OCI-M2 (cell line): ENCODE measurements around the gene S100A9.
"Not testable (repeated sequence)": the region's sequence is repeated elsewhere in the genome, so short reads cannot be mapped to it uniquely, and the experiment has no call there.

ENCODE experiments used
- DNase-seq: peaks from one replicate; lab custom pipeline; 2025; ENCODE audit not compliant: unreplicated experiment; lab: John Stamatoyannopoulos, UW

S100A9 gene

GRCh38 chr1:153344718-153345025 lies 13.0 kb upstream of the S100A9 start:
- DNase-seq = no peak

DNA sequence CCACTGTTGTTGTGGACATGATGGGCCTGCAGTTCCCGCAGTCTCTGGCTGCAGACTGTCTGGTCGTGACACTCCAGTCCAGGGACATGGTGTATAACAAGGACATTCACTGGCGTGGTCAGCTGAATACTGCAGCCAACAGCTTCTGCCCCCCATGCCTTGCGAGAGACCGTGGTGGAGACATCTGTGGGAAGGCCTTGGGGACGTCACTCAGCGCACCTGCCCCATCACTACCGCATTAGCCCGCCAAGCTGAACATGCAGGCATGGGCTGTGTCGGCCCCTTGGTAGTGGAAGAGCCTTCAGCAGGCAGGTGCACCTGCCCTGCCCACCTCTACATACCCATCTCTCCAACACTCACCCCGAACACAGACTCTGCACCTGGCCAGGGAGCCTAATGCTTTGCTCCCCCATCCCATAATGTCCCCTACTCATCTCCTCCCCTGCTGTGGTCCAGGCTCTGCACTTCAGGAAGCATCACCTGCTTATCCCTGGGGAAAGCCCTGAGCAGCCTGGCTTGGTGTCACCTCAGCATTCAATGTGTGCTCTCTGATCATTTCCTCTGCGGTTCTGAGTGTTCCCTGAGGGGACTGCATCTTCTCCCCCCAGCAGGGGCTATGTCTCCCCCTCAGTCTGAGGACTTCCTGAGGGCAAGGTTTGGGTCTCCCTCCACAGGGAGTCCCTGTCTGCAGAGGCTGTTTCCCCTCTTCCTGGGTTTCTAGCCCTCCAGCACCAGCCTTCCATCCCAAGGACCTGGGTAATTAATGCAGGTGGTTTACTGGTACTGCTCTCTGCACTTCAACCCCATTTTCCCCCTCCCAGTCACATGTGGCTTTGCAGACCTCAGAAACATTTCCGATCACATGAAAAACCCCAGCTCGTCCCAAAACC lies 12.2 kb upstream of the S100A9 start:
- no peak for DNase-seq

- DNase-seq = no peak
Observed at GRCh38 chr1:153346077-153346723, 11.5 kb upstream of the S100A9 start.

DNA sequence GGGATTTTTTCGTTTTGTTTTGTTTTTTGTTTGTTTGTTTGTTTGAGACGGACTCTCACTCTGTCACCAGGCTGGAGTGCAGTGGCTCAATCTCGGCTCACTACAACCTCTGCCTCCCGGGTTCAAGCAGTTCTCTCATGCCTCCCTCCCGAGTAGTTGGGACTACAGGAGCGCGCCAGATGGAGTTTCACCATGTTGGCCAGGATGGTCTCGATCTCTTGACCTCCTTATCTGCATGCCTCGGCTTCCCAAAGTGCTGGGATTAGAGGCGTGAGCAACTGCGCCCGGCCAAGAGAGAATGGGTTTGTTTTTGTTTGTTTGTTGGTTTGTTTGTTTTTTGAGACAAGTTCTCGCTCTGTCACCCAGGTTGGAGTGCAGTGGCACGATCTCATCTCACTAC lies 10.6 kb upstream of the S100A9 start:
- DNase-seq = not testable (repeated sequence)

DNA sequence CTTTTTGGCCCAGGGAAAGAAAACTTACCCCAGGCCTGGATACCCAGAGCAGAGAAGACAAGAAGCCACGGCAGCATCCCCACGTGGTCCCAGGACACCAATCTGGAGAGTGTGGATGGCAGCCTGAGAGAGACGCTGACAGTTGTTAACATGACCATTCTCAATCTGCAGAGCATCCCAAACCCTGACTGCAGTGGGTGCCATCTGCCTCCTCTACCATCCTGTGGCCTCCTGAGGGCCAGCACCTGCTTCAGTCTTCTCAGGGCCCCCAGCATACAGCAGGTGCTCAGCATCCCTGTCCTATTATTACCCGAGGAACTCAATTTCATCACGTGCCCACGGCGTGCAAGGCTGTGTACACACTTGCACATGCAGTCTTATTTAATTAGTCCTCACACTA lies 9.8 kb upstream of the S100A9 start:
- no peak for DNase-seq

DNA sequence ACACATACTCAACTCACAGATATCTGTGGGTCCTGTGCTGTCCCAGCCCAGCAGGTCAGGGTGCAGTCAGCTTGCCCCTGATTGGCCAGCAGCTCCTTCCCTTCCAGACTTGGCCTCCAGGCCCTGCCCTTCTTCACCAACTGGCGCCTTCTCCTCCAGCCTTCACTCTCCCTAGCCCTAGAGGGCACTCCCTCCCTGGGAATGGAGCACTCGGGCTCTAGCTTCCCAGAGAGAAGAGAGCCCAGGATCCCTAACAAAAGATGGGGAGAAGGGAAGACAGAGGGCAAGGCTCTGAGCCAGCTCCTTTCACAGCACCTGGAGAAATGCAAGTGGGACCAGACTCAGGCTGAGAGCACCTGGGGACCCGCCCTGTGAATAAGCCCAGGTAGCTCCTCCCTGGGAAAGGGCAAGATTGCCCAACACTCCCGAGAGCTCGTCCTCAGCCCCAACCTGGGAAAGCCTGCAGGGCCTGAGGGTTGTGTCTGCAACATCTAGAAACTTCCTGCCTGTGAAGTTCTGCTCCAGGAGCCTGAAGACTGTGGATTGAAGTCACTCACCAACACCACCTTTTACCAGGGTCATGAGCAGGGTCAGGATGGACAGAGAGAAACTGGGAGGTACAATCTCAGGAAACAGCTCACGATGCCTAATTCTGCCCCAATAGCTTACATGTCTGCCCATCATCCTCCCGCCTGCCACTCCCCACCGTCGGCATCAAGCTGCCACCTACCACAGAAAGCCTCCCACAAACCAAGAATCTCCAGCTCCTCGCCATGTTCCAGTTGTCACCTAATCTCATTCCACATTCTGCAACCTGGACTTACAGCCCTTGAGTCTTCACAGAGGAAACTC lies 8.9 kb upstream of the S100A9 start, which contains the start of gene PGLYRP4:
Gene PGLYRP4 (minus strand): TSS at position 331 of the 852 bp plus-strand sequence. CDS start 909 bp downstream, outside the sequence.
- DNase-seq = no peak

- DNase-seq = no peak
Observed at GRCh38 chr1:153349363-153350320, 8.0 kb upstream of the S100A9 start.

- no peak for DNase-seq
Observed at GRCh38 chr1:153350321-153350957, 7.2 kb upstream of the S100A9 start.

DNA sequence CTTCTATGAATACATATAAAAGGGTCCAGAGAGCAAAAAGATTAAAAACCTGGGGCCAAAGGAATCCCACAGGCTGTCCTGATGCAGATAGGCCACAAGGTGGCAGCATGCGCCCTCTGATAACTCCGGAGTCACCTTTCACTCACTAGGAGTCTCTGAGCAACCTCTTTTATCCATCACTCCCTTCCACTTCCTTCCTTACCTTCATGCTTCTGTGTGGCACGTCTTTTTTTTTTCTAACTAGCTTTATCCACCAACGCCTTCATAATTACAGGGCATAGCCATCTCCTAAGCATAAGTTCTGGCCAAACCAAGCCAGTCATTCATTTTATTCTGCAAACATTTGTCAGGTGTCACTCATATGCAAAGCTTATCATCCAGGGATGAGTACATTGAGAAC lies 5.1 kb upstream of the S100A9 start:
- DNase-seq = no peak

- no peak for DNase-seq
Observed at GRCh38 chr1:153353226-153353947, 4.3 kb upstream of the S100A9 start.

DNA sequence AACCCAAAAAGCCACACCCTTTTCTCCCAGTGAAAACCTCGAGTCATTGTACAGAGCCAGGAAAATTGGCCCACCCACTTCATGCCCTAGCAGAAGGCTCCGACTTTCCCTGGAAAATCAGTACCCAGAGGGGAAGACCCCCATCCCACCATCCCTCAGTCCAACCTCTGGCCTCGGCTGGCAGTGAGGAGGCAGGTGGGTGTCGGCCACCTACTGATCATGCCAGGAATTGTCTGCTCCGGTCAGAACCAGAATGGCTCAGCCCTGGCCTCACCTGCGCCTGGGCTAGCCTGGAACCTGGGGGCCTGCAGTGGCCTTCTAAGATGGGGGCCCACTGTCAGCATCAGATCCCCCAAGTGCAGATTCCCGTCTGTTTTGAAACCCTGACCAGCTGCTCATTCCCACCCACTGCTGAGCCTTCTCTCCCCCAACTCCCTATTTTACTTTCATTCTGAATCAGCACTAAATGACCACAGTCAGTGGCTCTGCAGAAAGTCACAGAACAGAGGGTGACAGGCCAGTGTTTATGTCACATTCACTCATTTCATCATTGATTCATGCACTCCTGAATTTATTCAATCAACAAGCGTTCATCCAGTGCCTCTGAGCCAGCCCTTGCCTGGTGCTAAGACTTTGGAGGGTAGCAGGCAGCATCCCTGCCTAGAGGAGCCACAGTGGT lies 3.0 kb upstream of the S100A9 start:
- no peak for DNase-seq

- DNase-seq = no peak
Observed at GRCh38 chr1:153355445-153356071, 2.1 kb upstream of the S100A9 start.

DNA sequence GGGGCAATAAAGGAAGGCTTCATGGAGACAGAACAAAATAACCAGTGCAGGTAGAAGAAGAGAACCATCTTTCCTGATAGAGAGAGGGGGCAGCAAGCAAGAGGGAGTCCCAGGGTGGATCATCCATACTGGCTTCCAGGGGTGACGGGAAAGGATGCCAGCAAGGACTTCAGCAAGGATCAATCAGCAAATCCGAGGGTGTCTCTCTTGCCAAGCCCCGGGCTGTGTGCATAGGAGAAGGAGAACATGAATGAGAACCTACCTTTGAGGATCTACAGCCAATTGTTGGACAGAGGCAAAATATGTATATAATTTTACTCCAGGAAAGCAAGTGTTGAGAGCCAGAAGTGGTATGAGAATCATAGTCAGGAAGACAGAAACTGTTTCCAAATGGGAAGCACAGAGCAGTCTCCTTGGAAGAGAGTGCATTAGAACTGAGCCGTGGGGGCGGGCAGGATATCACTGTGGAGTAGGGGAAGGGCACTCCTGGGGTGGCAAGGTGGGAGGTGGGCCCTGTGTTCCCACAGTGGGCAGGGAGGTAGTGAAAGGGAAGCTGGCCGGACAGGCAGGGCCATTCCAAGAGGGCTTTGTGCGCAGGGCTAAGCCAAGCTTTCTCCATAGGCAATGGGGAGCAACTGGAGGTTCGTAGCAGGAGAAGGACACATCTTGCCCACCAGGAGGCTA lies 1.1 kb upstream of the S100A9 start:
- no peak for DNase-seq

DNA sequence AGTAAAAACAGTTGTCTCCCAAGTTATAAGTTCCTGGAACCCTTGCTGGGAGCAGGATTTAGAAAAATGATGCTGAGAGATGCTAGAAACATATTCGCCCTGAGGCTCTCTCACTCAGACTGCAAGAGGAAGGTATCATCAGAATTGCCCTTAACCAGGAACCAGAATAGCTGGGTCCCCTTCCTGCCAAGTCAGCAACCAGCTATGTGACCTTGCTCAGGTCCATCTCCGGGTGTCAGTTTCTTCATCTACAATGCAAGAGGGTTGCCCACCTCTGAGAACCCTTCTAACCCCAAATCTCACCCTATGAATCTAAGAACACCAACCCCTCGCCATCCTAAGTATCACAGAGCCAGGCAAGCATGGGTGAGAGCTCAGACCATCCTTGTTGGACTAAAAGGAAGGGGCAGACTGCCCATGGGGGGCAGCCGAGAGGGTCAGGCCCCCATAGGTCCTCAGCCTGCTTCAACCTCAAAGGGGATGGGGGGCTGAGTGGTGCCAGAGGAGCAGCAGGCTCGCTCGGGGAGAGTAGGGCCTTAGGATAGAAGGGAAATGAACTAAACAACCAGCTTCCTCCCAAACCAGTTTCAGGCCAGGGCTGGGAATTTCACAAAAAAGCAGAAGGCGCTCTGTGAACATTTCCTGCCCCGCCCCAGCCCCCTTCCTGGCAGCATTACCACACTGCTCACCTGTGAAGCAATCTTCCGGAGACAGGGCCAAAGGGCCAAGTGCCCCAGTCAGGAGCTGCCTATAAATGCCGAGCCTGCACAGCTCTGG lies 390 bp upstream of the S100A9 start:
- DNase-seq = no peak

GRCh38 chr1:153358691-153358975 lies 979 bp downstream of the S100A9 start:
- DNase-seq = no peak

- DNase-seq = no peak
Observed at GRCh38 chr1:153359241-153359640, 1.6 kb downstream of the S100A9 start.

GRCh38 chr1:153360190-153360589 lies 2.5 kb downstream of the S100A9 start:
- no peak for DNase-seq
